Measurements from ENCODE around the gene DACH1.

Gene DACH1

GRCh38 chr13:71714802-71715375 is 152.1 kb downstream of the DACH1 start:
- Mint-ChIP-seq H3K4me3 (no peak overlapping the region), H3K27me3 (no peaks in the 10 kb centered on the region), H3K36me3 (ENCODE audit: low read depth) (no peaks in the 10 kb centered on the region), H3K4me1 (ENCODE audit: low read depth) (no peaks in the 10 kb centered on the region), H3K9me3 (no peaks in the 10 kb centered on the region), H3K27ac (no peak overlapping the region)
- intact Hi-C loops (cut with micrococcal nuclease), result no loop called here

GRCh38 chr13:71712988-71713653 is 153.9 kb downstream of the DACH1 start:
- no peaks in the 10 kb centered on the region for H3K36me3 Mint-ChIP-seq (ENCODE audit: low read depth)
- H3K9me3 Mint-ChIP-seq, result no peaks in the 10 kb centered on the region
- H3K4me3 Mint-ChIP-seq, result no peak overlapping the region
- H3K4me1 Mint-ChIP-seq (ENCODE audit: low read depth), result no peaks in the 10 kb centered on the region
- H3K27me3 Mint-ChIP-seq, result no peaks in the 10 kb centered on the region
- intact Hi-C loops (cut with micrococcal nuclease), result no loop called here
- no peak overlapping the region for H3K27ac Mint-ChIP-seq

- Mint-ChIP-seq H3K36me3 (ENCODE audit: low read depth) (no peaks in the 10 kb centered on the region), H3K27ac (no peak overlapping the region), H3K27me3 (no peaks in the 10 kb centered on the region), H3K4me3 (no peak overlapping the region), H3K9me3 (no peaks in the 10 kb centered on the region), H3K4me1 (ENCODE audit: low read depth) (peaks cover 23% of the 10 kb centered on the region)
- intact Hi-C loops (cut with micrococcal nuclease), result no loop called here
Observed at GRCh38 chr13:71704656-71705055, 162.3 kb downstream of the DACH1 start.

GRCh38 chr13:71703138-71703537 is 163.9 kb downstream of the DACH1 start:
- H3K27me3 Mint-ChIP-seq, result no peaks in the 10 kb centered on the region
- intact Hi-C loops (cut with micrococcal nuclease), result no loop called here
- H3K4me1 Mint-ChIP-seq (ENCODE audit: low read depth), result peaks cover 23% of the 10 kb centered on the region
- H3K4me3 Mint-ChIP-seq, result no peak overlapping the region
- no peak overlapping the region for H3K27ac Mint-ChIP-seq
- H3K36me3 Mint-ChIP-seq (ENCODE audit: low read depth), result no peaks in the 10 kb centered on the region
- no peaks in the 10 kb centered on the region for H3K9me3 Mint-ChIP-seq

GRCh38 chr13:71702253-71702652 is 164.8 kb downstream of the DACH1 start:
- Mint-ChIP-seq H3K27me3 (no peaks in the 10 kb centered on the region), H3K36me3 (ENCODE audit: low read depth) (no peaks in the 10 kb centered on the region), H3K4me1 (ENCODE audit: low read depth) (peaks cover 21% of the 10 kb centered on the region), H3K4me3 (no peak overlapping the region), H3K27ac (no peak overlapping the region), H3K9me3 (no peaks in the 10 kb centered on the region)
- intact Hi-C loops (cut with micrococcal nuclease), result no loop called here

- H3K9me3 Mint-ChIP-seq, result no peaks in the 10 kb centered on the region
- H3K36me3 Mint-ChIP-seq (ENCODE audit: low read depth), result no peaks in the 10 kb centered on the region
- H3K4me1 Mint-ChIP-seq (ENCODE audit: low read depth), result peaks cover 18% of the 10 kb centered on the region
- H3K4me3 Mint-ChIP-seq, result no peak overlapping the region
- no peaks in the 10 kb centered on the region for H3K27me3 Mint-ChIP-seq
- intact Hi-C loops (cut with micrococcal nuclease), result no loop called here
- H3K27ac Mint-ChIP-seq, result no peak overlapping the region
Observed at GRCh38 chr13:71701741-71702140, 165.3 kb downstream of the DACH1 start.

GRCh38 chr13:71699342-71699741 is 167.7 kb downstream of the DACH1 start:
- H3K4me1 Mint-ChIP-seq (ENCODE audit: low read depth), result peaks cover 15% of the 10 kb centered on the region
- intact Hi-C loops (cut with micrococcal nuclease), result no loop called here
- no peak overlapping the region for H3K27ac Mint-ChIP-seq
- H3K36me3 Mint-ChIP-seq (ENCODE audit: low read depth), result no peaks in the 10 kb centered on the region
- no peak overlapping the region for H3K4me3 Mint-ChIP-seq
- no peaks in the 10 kb centered on the region for H3K27me3 Mint-ChIP-seq
- H3K9me3 Mint-ChIP-seq, result no peaks in the 10 kb centered on the region

GRCh38 chr13:71695662-71696061 is 171.3 kb downstream of the DACH1 start:
- intact Hi-C loops (cut with micrococcal nuclease), result no loop called here

GRCh38 chr13:71685072-71685471 is 181.9 kb downstream of the DACH1 start:
- intact Hi-C loops (cut with micrococcal nuclease), result no loop called here
- Mint-ChIP-seq H3K9me3 (no peaks in the 10 kb centered on the region), H3K27ac (no peak overlapping the region), H3K4me3 (no peak overlapping the region), H3K4me1 (ENCODE audit: low read depth) (peaks cover 8% of the 10 kb centered on the region), H3K27me3 (no peaks in the 10 kb centered on the region), H3K36me3 (ENCODE audit: low read depth) (no peaks in the 10 kb centered on the region)

More at GRCh38 chr13:71695662-71696061, 171.3 kb downstream of the DACH1 start:
- no peak overlapping the region for H3K4me3 Mint-ChIP-seq
- H3K4me1 Mint-ChIP-seq (ENCODE audit: low read depth), result peaks cover 5% of the 10 kb centered on the region
- H3K36me3 Mint-ChIP-seq (ENCODE audit: low read depth), result no peaks in the 10 kb centered on the region
- no peaks in the 10 kb centered on the region for H3K27me3 Mint-ChIP-seq
- H3K27ac Mint-ChIP-seq, result no peak overlapping the region
- no peaks in the 10 kb centered on the region for H3K9me3 Mint-ChIP-seq

GRCh38 chr13:71681901-71682613 is 184.9 kb downstream of the DACH1 start:
- Mint-ChIP-seq H3K9me3 (no peaks in the 10 kb centered on the region), H3K27ac (no peak overlapping the region), H3K27me3 (no peaks in the 10 kb centered on the region), H3K36me3 (ENCODE audit: low read depth) (no peaks in the 10 kb centered on the region), H3K4me1 (ENCODE audit: low read depth) (peaks cover 8% of the 10 kb centered on the region), H3K4me3 (no peak overlapping the region)
- intact Hi-C loops (cut with micrococcal nuclease), result no loop called here

- Mint-ChIP-seq H3K27me3 (no peaks in the 10 kb centered on the region), H3K27ac (no peak overlapping the region), H3K4me1 (ENCODE audit: low read depth) (no peaks in the 10 kb centered on the region), H3K36me3 (ENCODE audit: low read depth) (no peaks in the 10 kb centered on the region), H3K4me3 (no peak overlapping the region), H3K9me3 (no peaks in the 10 kb centered on the region)
- intact Hi-C loops (cut with micrococcal nuclease), result no loop called here
Observed at GRCh38 chr13:71677124-71677523, 189.9 kb downstream of the DACH1 start.

GRCh38 chr13:71672512-71672911 is 194.5 kb downstream of the DACH1 start:
- H3K4me1 Mint-ChIP-seq (ENCODE audit: low read depth), result no peaks in the 10 kb centered on the region
- no peaks in the 10 kb centered on the region for H3K36me3 Mint-ChIP-seq (ENCODE audit: low read depth)
- H3K27me3 Mint-ChIP-seq, result no peaks in the 10 kb centered on the region
- intact Hi-C loops (cut with micrococcal nuclease), result no loop called here
- H3K27ac Mint-ChIP-seq, result no peak overlapping the region
- no peak overlapping the region for H3K4me3 Mint-ChIP-seq
- no peaks in the 10 kb centered on the region for H3K9me3 Mint-ChIP-seq

GRCh38 chr13:71663431-71663830 is 203.6 kb downstream of the DACH1 start:
- Mint-ChIP-seq H3K9me3 (no peaks in the 10 kb centered on the region), H3K27ac (no peak overlapping the region), H3K4me3 (no peak overlapping the region), H3K27me3 (no peaks in the 10 kb centered on the region), H3K36me3 (ENCODE audit: low read depth) (no peaks in the 10 kb centered on the region), H3K4me1 (ENCODE audit: low read depth) (no peaks in the 10 kb centered on the region)
- intact Hi-C loops (cut with micrococcal nuclease), result no loop called here

- no peaks in the 10 kb centered on the region for H3K36me3 Mint-ChIP-seq (ENCODE audit: low read depth)
Observed at GRCh38 chr13:71661921-71662320, 205.1 kb downstream of the DACH1 start.

More at GRCh38 chr13:71661921-71662320, 205.1 kb downstream of the DACH1 start:
- H3K27ac Mint-ChIP-seq, result no peak overlapping the region
- intact Hi-C loops (cut with micrococcal nuclease), result no loop called here
- H3K27me3 Mint-ChIP-seq, result no peaks in the 10 kb centered on the region
- H3K4me1 Mint-ChIP-seq (ENCODE audit: low read depth), result no peaks in the 10 kb centered on the region
- H3K9me3 Mint-ChIP-seq, result no peaks in the 10 kb centered on the region
- H3K4me3 Mint-ChIP-seq, result no peak overlapping the region

Data from dendritic cell treated with granulocyte-macrophage colony-stimulating factor and Interleukin-4, amounts not matched to agents 40 ng/mL and 50 ng/mL, for 4 days (primary cell).